ENCODE measurements around the gene THRB. TPM values are rescaled to one million over a fixed set of nuclear protein-coding genes. Genes with fewer than 3 reads are reported as not detected.

Gene THRB
- total and polyA plus RNA-seq, 9 of the 15 experiments (the other 6 are each of a cell fraction or from before 2014, with no cell fraction given), result 1.7 to 14.9 (median 6.9) TPM

GRCh38 chr3:24164967-24165602, 329.6 kb downstream of the THRB start (continued):
- TF ChIP-seq CBFA2T2 (conservative IDR thresholded peaks at IDR 0.05) (no peak), JUND (IDR thresholded peaks at IDR 0.05; ENCODE audit: borderline replicate concordance, low read depth, low read length) (no peak), JUND (tag; IDR thresholded peaks at IDR 0.05; ENCODE audit: borderline replicate concordance, low read depth, low read length) (no peak), JUNB (CRISPR knock-in tag; conservative IDR thresholded peaks at IDR 0.05) (no peak), POLR2AphosphoS5 (IDR thresholded peaks at IDR 0.05; ENCODE audit: control insufficient read depth, insufficient read depth, low read depth, low read length) (no peak), MEF2D (tag; conservative IDR thresholded peaks at IDR 0.05; ENCODE audit: low read depth) (no peak), ARID4B (CRISPR knock-in tag; IDR thresholded peaks at IDR 0.05) (no peak), HLTF (IDR thresholded peaks at IDR 0.05) (no peak), ZNF551 (CRISPR knock-in tag; IDR thresholded peaks at IDR 0.05) (no peak), ZNF282 (CRISPR knock-in tag; IDR thresholded peaks at IDR 0.05) (no peak), ETS1 (conservative IDR thresholded peaks at IDR 0.05; ENCODE audit: control insufficient read depth, low read depth, low read length) (no peak), ZBTB33 (CRISPR knock-in tag; IDR thresholded peaks at IDR 0.05) (no peak)
- TF ChIP-seq, protein P1, sequence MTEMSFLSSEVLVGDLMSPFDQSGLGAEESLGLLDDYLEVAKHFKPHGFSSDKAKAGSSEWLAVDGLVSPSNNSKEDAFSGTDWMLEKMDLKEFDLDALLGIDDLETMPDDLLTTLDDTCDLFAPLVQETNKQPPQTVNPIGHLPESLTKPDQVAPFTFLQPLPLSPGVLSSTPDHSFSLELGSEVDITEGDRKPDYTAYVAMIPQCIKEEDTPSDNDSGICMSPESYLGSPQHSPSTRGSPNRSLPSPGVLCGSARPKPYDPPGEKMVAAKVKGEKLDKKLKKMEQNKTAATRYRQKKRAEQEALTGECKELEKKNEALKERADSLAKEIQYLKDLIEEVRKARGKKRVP (CRISPR knock-in tag; IDR thresholded peaks at IDR 0.05), result no peak

Measured in K562 (cell line).